ENCODE results near the gene SGSM2. TPM values are rescaled to one million over a fixed set of nuclear protein-coding genes. Genes with fewer than 3 reads are reported as not detected.

The SGSM2 gene
- total and polyA plus RNA-seq, 2 of the 8 experiments (the other 6 are each of a cell fraction or from before 2014, with no cell fraction given), result 44.5 to 77.7 TPM

GRCh38 chr17:2309338-2310154 is 27.8 kb upstream of the SGSM2 start (continued):
- TF ChIP-seq CREB1 (IDR thresholded peaks at IDR 0.05), result no peak

Data from H1 (cell line).